Measurements from ENCODE around the gene POLR2F.

DNA sequence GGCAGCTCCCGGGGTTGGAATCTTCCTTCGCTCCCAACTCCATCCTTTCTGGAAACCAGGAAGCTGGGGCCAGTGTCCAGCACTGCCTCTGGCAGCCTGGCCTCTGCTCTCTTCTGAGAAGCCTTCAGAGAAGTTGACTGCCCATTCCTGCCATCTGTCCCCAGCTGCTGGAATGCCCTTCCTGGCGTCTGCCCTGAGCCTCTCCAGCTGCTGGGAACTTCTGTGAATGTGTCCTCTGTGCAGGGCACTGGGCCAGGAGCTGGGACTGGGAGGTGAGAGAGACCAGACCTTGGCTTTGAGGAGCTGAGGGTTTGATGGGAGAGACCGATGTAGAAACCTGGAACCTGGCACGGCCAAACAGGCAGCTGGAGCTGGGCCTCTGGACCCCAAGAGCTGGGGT, 36.8 kb downstream of the POLR2F start:
- TF ChIP-seq MAFK (IDR thresholded peaks at IDR 0.05; ENCODE audit: low read length) (no peak), BRF1 (IDR thresholded peaks at IDR 0.05; ENCODE audit: borderline replicate concordance, extremely low read depth, insufficient read length) (no peak), U2AF1 (optimal IDR thresholded peaks at IDR 0.05; ENCODE audit: low read depth, low read length) (no peak), TOE1 (IDR thresholded peaks at IDR 0.05; ENCODE audit: borderline replicate concordance) (no peak), TOE1 (CRISPR knock-in tag; IDR thresholded peaks at IDR 0.05; ENCODE audit: borderline replicate concordance, low read depth) (no peak), ZBTB8A (IDR thresholded peaks at IDR 0.05; ENCODE audit: partially characterized antibody) (no peak), SIN3A (IDR thresholded peaks at IDR 0.05; ENCODE audit: borderline replicate concordance in 2 of 2, control insufficient read depth in 1 of 2, low read depth in 2 of 2, low read length in 2 of 2) (no peak), NONO (IDR thresholded peaks at IDR 0.05; ENCODE audit: low read depth in 2 of 2, low read length in 1 of 2) (no peak), HDAC2 (IDR thresholded peaks at IDR 0.05) (no peak), MTA1 (IDR thresholded peaks at IDR 0.05; ENCODE audit: borderline replicate concordance) (no peak), CEBPB (tag; IDR thresholded peaks at IDR 0.05) (no peak)
- TF ChIP-seq, protein P1, sequence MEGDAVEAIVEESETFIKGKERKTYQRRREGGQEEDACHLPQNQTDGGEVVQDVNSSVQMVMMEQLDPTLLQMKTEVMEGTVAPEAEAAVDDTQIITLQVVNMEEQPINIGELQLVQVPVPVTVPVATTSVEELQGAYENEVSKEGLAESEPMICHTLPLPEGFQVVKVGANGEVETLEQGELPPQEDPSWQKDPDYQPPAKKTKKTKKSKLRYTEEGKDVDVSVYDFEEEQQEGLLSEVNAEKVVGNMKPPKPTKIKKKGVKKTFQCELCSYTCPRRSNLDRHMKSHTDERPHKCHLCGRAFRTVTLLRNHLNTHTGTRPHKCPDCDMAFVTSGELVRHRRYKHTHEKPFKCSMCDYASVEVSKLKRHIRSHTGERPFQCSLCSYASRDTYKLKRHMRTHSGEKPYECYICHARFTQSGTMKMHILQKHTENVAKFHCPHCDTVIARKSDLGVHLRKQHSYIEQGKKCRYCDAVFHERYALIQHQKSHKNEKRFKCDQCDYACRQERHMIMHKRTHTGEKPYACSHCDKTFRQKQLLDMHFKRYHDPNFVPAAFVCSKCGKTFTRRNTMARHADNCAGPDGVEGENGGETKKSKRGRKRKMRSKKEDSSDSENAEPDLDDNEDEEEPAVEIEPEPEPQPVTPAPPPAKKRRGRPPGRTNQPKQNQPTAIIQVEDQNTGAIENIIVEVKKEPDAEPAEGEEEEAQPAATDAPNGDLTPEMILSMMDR (IDR thresholded peaks at IDR 0.05 in 2 of 3, conservative IDR thresholded peaks at IDR 0.05 in 1 of 3; ENCODE audit: insufficient read depth in 2 of 3, low read depth in 1 of 3, low read length in 3 of 3), result no peak
- TF ChIP-seq, protein P2, sequence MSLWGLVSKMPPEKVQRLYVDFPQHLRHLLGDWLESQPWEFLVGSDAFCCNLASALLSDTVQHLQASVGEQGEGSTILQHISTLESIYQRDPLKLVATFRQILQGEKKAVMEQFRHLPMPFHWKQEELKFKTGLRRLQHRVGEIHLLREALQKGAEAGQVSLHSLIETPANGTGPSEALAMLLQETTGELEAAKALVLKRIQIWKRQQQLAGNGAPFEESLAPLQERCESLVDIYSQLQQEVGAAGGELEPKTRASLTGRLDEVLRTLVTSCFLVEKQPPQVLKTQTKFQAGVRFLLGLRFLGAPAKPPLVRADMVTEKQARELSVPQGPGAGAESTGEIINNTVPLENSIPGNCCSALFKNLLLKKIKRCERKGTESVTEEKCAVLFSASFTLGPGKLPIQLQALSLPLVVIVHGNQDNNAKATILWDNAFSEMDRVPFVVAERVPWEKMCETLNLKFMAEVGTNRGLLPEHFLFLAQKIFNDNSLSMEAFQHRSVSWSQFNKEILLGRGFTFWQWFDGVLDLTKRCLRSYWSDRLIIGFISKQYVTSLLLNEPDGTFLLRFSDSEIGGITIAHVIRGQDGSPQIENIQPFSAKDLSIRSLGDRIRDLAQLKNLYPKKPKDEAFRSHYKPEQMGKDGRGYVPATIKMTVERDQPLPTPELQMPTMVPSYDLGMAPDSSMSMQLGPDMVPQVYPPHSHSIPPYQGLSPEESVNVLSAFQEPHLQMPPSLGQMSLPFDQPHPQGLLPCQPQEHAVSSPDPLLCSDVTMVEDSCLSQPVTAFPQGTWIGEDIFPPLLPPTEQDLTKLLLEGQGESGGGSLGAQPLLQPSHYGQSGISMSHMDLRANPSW (CRISPR knock-in tag; IDR thresholded peaks at IDR 0.05), result no peak
- TF ChIP-seq, protein P3, sequence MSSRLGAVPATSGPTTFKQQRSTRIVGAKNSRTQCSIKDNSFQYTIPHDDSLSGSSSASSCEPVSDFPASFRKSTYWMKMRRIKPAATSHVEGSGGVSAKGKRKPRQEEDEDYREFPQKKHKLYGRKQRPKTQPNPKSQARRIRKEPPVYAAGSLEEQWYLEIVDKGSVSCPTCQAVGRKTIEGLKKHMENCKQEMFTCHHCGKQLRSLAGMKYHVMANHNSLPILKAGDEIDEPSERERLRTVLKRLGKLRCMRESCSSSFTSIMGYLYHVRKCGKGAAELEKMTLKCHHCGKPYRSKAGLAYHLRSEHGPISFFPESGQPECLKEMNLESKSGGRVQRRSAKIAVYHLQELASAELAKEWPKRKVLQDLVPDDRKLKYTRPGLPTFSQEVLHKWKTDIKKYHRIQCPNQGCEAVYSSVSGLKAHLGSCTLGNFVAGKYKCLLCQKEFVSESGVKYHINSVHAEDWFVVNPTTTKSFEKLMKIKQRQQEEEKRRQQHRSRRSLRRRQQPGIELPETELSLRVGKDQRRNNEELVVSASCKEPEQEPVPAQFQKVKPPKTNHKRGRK (tag; IDR thresholded peaks at IDR 0.05), result no peak
